MG63 (cell line): Measurements from ENCODE around the gene RBP2. TPM values are rescaled to one million over a fixed set of nuclear protein-coding genes. Genes with fewer than 3 reads are reported as not detected.

Source experiments
- DNase-seq: peaks from one replicate; pipeline ENCODE4 v3.0.0-alpha.2; 2020
- H3K27me3 ChIP-seq: fragments of 250-450 bp; sonication (Bioruptor Pico); 2 replicates; pipeline ENCODE4 v1.5.1; 2020; ENCODE audit warnings: mild to moderate bottlenecking, moderate library complexity
- H3K36me3 ChIP-seq: fragments of 250-450 bp; sonication (Bioruptor Pico); 2 replicates; pipeline ENCODE4 v1.5.1; 2020; ENCODE audit warnings: mild to moderate bottlenecking, moderate library complexity
- H3K4me3 ChIP-seq: fragments of 250-450 bp; sonication (Bioruptor Pico); 2 replicates; pipeline ENCODE4 v1.5.1; 2020; ENCODE audit warnings: mild to moderate bottlenecking, moderate library complexity
- H3K9me3 ChIP-seq: fragments of 250-450 bp; sonication (Bioruptor Pico); 2 replicates; pipeline ENCODE4 v1.5.1; 2020; ENCODE audit warnings: mild to moderate bottlenecking, moderate library complexity
- total RNA-seq: library from RNA; depleted of rRNA; stranded (reverse); fragments of >200 nt; shearing (Covaris generic); gene quantifications from 2 replicates; pipeline ENCODE4 v1.2.3, GENCODE V29; 2014; ENCODE audit warnings: low replicate concordance; rRNA removed

The RBP2 gene
- total RNA-seq = not detected in 2 replicates

- Histone ChIP-seq H3K4me3 (no peak within 1 kb of the TSS), H3K36me3 (no peaks in the 10 kb centered on the region), H3K9me3 (no peaks in the 10 kb centered on the region), H3K27me3 (no peaks in the 10 kb centered on the region)
- no peak for DNase-seq
These were observed at the start of gene RBP2 for GRCh38 chr3:139476348-139476747. Gene RBP2, minus strand, starts transcription at chr3:139476516. Its CDS starts 57 bp downstream, at chr3:139476459.

GRCh38 chr3:139524841-139525636 lies 48.7 kb upstream of the RBP2 start:
- H3K9me3 ChIP-seq = no peaks in the 10 kb centered on the region
- no peaks in the 10 kb centered on the region for H3K36me3 ChIP-seq
- H3K4me3 ChIP-seq = no peak overlapping the region
- DNase-seq = no peak
- H3K27me3 ChIP-seq = 0 out of 2 replicates have a peak, but pooled peaks cover 2% of the 10 kb centered on the region

GRCh38 chr3:139523718-139524117 lies 47.4 kb upstream of the RBP2 start:
- Histone ChIP-seq H3K9me3 (no peaks in the 10 kb centered on the region), H3K27me3 (0 out of 2 replicates have a peak, but pooled peaks cover 2% of the 10 kb centered on the region), H3K36me3 (no peaks in the 10 kb centered on the region), H3K4me3 (no peak overlapping the region)
- no peak for DNase-seq

- DNase-seq = no peak
- Histone ChIP-seq H3K36me3 (no peaks in the 10 kb centered on the region), H3K27me3 (0 out of 2 replicates have a peak, but pooled peaks cover 2% of the 10 kb centered on the region), H3K4me3 (no peak overlapping the region), H3K9me3 (no peaks in the 10 kb centered on the region)
These were observed 46.9 kb upstream of the RBP2 start for GRCh38 chr3:139523166-139523565.

- no peak for DNase-seq
- no peak overlapping the region for H3K4me3 ChIP-seq
- 0 out of 2 replicates have a peak, but pooled peaks cover 2% of the 10 kb centered on the region for H3K27me3 ChIP-seq
- H3K9me3 ChIP-seq = no peaks in the 10 kb centered on the region
- no peaks in the 10 kb centered on the region for H3K36me3 ChIP-seq
These were observed 46.1 kb upstream of the RBP2 start for GRCh38 chr3:139522421-139522820.

- Histone ChIP-seq H3K4me3 (no peak overlapping the region), H3K9me3 (no peaks in the 10 kb centered on the region), H3K27me3 (0 out of 2 replicates have a peak, but pooled peaks cover 2% of the 10 kb centered on the region), H3K36me3 (no peaks in the 10 kb centered on the region)
- no peak for DNase-seq
These were observed 45.5 kb upstream of the RBP2 start for GRCh38 chr3:139521816-139522215.

GRCh38 chr3:139521144-139521543 lies 44.8 kb upstream of the RBP2 start:
- Histone ChIP-seq H3K27me3 (0 out of 2 replicates have a peak, but pooled peaks cover 2% of the 10 kb centered on the region), H3K4me3 (no peak overlapping the region), H3K36me3 (no peaks in the 10 kb centered on the region), H3K9me3 (no peaks in the 10 kb centered on the region)
- DNase-seq = no peak

- 0 out of 2 replicates have a peak, but pooled peaks cover 2% of the 10 kb centered on the region for H3K27me3 ChIP-seq
- peak; percentile 51 for DNase-seq
- H3K36me3 ChIP-seq = no peaks in the 10 kb centered on the region
- no peak overlapping the region for H3K4me3 ChIP-seq
- no peaks in the 10 kb centered on the region for H3K9me3 ChIP-seq
These were observed 43.9 kb upstream of the RBP2 start for GRCh38 chr3:139519998-139520737.

GRCh38 chr3:139518926-139519842 lies 42.9 kb upstream of the RBP2 start:
- Histone ChIP-seq H3K4me3 (no peak overlapping the region), H3K36me3 (no peaks in the 10 kb centered on the region), H3K27me3 (0 out of 2 replicates have a peak, but pooled peaks cover 2% of the 10 kb centered on the region), H3K9me3 (no peaks in the 10 kb centered on the region)
- DNase-seq = no peak

- no peaks in the 10 kb centered on the region for H3K9me3 ChIP-seq
- H3K4me3 ChIP-seq = no peak overlapping the region
- DNase-seq = no peak
- 0 out of 2 replicates have a peak, but pooled peaks cover under 1% of the 10 kb centered on the region for H3K27me3 ChIP-seq
- no peaks in the 10 kb centered on the region for H3K36me3 ChIP-seq
These were observed 42.0 kb upstream of the RBP2 start for GRCh38 chr3:139518306-139518705.

- Histone ChIP-seq H3K27me3 (no peaks in the 10 kb centered on the region; the same call in 1 of the 2 replicates), H3K4me3 (no peak overlapping the region), H3K9me3 (no peaks in the 10 kb centered on the region), H3K36me3 (no peaks in the 10 kb centered on the region)
- DNase-seq = no peak
These were observed 41.2 kb upstream of the RBP2 start for GRCh38 chr3:139517321-139518065.

- DNase-seq = no peak
- Histone ChIP-seq H3K9me3 (no peaks in the 10 kb centered on the region), H3K36me3 (no peaks in the 10 kb centered on the region), H3K27me3 (no peaks in the 10 kb centered on the region; the same call in 1 of the 2 replicates), H3K4me3 (no peak overlapping the region)
These were observed 38.4 kb upstream of the RBP2 start for GRCh38 chr3:139514741-139515140.

- Histone ChIP-seq H3K36me3 (no peaks in the 10 kb centered on the region), H3K9me3 (no peaks in the 10 kb centered on the region), H3K4me3 (no peak overlapping the region), H3K27me3 (no peaks in the 10 kb centered on the region; the same call in none of the 2 replicates)
- DNase-seq = no peak
These were observed 33.3 kb upstream of the RBP2 start for GRCh38 chr3:139509631-139510030.

GRCh38 chr3:139506766-139507165 lies 30.4 kb upstream of the RBP2 start:
- Histone ChIP-seq H3K27me3 (peaks cover 7% of the 10 kb centered on the region), H3K4me3 (no peak overlapping the region), H3K36me3 (no peaks in the 10 kb centered on the region), H3K9me3 (no peaks in the 10 kb centered on the region)
- no peak for DNase-seq

- H3K36me3 ChIP-seq = no peaks in the 10 kb centered on the region
- no peak for DNase-seq
- H3K9me3 ChIP-seq = no peaks in the 10 kb centered on the region
- no peak overlapping the region for H3K4me3 ChIP-seq
- peaks cover 8% of the 10 kb centered on the region for H3K27me3 ChIP-seq
These were observed 29.6 kb upstream of the RBP2 start for GRCh38 chr3:139505829-139506386.
